K562 (cell line): ENCODE data around the gene SEMA3F. TPM values are rescaled to one million over a fixed set of nuclear protein-coding genes. Genes with fewer than 3 reads are reported as not detected.

Experiments used
- ATAC-seq: fragments of 200-7000 bp; cut with Tn5 transposase; 3 replicates; pipeline ENCODE4 v1.9.1; 2020; ENCODE audit warnings: moderate library complexity
- BruUV-seq: library from RNA; stranded (reverse); fragments of 400-500 nt; replicated peaks from 2 replicates; lab custom pipeline; 2021; lab: Mats Ljungman, UMichigan
- CTCF ChIA-PET: fragments of 300-600 bp; formaldehyde crosslinking; extraction: SDS; loops from one replicate; lab custom pipeline; 2021; ENCODE audit warnings: low intra/inter-chr PET ratio; lab: Yijun Ruan, JAX
- POLR2A ChIA-PET: fragments of 300-600, 350-650 bp; sonication (Branson Sonifier 250); formaldehyde crosslinking; extraction: SDS; loops from one replicate; lab custom pipeline; 2021; ENCODE audit warnings: antibody characterized with exemption, inconsistent platforms; lab: Yijun Ruan, JAX
- DNase-seq, 4 experiments: peaks; one replicate each; pipeline versions ENCODE4 v3.0.0 to v3.0.0-alpha.2; 2011 to 2018; ENCODE audit warnings: low spot score in 3 of 4, mixed read lengths in 3 of 4; ENCODE audit errors: extremely low read depth in 1 of 4
- FAIRE-seq: peaks from 2 replicates; lab custom pipeline; 2011; peaks lifted over from hg19 to GRCh38; lab: Jason Lieb, UNC
- H2AFZ ChIP-seq: 2 replicates; pipeline ENCODE4 v1.6.0; 2011; ENCODE audit warnings: low read depth, low read length, control low read depth, inconsistent platforms
- H3K27ac ChIP-seq: fragments of 200-600 bp; 3 replicates; pipeline ENCODE4 v1.8.0; 2011; ENCODE audit warnings: low read depth, mild to moderate bottlenecking, control low read depth, inconsistent platforms, low read length, moderate library complexity, mixed read lengths; ENCODE audit errors: extremely low read depth
- H3K27me3 ChIP-seq, 2 experiments: fragments of 300-600 bp in 1 of 2; 2 replicates in 1 of 2; 3 replicates in 1 of 2; pipeline versions ENCODE4 v1.6.0 to v1.8.0; 2011; ENCODE audit warnings: inconsistent platforms in 2 of 2, low read length in 2 of 2, mild to moderate bottlenecking in 1 of 2, mixed read lengths in 1 of 2, moderate library complexity in 1 of 2; ENCODE audit not compliant: control insufficient read depth in 2 of 2, insufficient read depth in 2 of 2
- H3K36me3 ChIP-seq: fragments of 300-600 bp; 3 replicates; pipeline ENCODE4 v1.8.0; 2011; ENCODE audit warnings: mild to moderate bottlenecking, low read length, inconsistent platforms; ENCODE audit not compliant: control insufficient read depth, insufficient read depth
- H3K4me1 ChIP-seq, 2 experiments: fragments of 200-600 bp in 1 of 2; replicated peaks in 1 of 2; 2 replicates in 1 of 2; 3 replicates in 1 of 2; pipeline versions ENCODE4 v1.5.1 to v1.8.0; 2011; ENCODE audit warnings: inconsistent platforms in 2 of 2, low read length in 2 of 2, mild to moderate bottlenecking in 1 of 2, mixed read lengths in 1 of 2, moderate library complexity in 1 of 2; ENCODE audit not compliant: control insufficient read depth in 2 of 2, insufficient read depth in 2 of 2
- H3K4me2 ChIP-seq: 2 replicates; pipeline ENCODE4 v1.6.1; 2011; ENCODE audit warnings: low read length, control low read depth, inconsistent platforms, mixed read lengths; ENCODE audit not compliant: insufficient read depth
- H3K4me3 ChIP-seq: fragments of 200-600 bp; sonication (generic), shearing (Covaris generic); 2 replicates; pipeline ENCODE4 v1.5.1; 2016; ENCODE audit warnings: control low read depth, inconsistent platforms
- H3K79me2 ChIP-seq: fragments of 200-600 bp; 3 replicates; pipeline ENCODE4 v1.8.0; 2011; ENCODE audit warnings: low read length, inconsistent platforms; ENCODE audit not compliant: control insufficient read depth, insufficient read depth
- H3K9ac ChIP-seq, 2 experiments: 2 replicates each; pipeline versions ENCODE4 v1.6.0 to v1.6.1; 2011; ENCODE audit warnings: low read depth in 2 of 2, low read length in 2 of 2, control low read depth in 1 of 2, inconsistent platforms in 1 of 2, mild to moderate bottlenecking in 1 of 2, mixed read lengths in 1 of 2; ENCODE audit not compliant: insufficient read depth in 1 of 2
- H3K9me1 ChIP-seq: one replicate; pipeline ENCODE4 v1.6.0; 2011; ENCODE audit warnings: inconsistent platforms, mild to moderate bottlenecking, low read length, moderate library complexity; ENCODE audit not compliant: control insufficient read depth, insufficient read depth
- H3K9me3 ChIP-seq: replicated peaks from 2 replicates; pipeline ENCODE4 v1.5.1; 2011; ENCODE audit warnings: low read depth, low read length, inconsistent platforms; ENCODE audit not compliant: control insufficient read depth, insufficient read depth
- H4K20me1 ChIP-seq: replicated peaks from 2 replicates; pipeline ENCODE4 v1.6.1; 2011; ENCODE audit warnings: low read length, inconsistent platforms, mixed read lengths; ENCODE audit not compliant: control insufficient read depth, insufficient read depth
- CC2D1A ChIP-seq: fragments of 450-650 bp; IDR thresholded peaks from 2 replicates; pipeline ENCODE4 v1.6.1; 2017; ENCODE audit warnings: mild to moderate bottlenecking
- KLF16 ChIP-seq: IDR thresholded peaks from 2 replicates; pipeline ENCODE4 v1.6.1; 2016; ENCODE audit warnings: antibody characterized with exemption
- RAD21 ChIP-seq, 2 experiments: fragments of 250-450 bp in 1 of 2; fragments of 450-650 bp in 1 of 2; sonication (Bioruptor Pico) in 1 of 2; formaldehyde crosslinking in 1 of 2; IDR thresholded peaks in 1 of 2; conservative IDR thresholded peaks in 1 of 2; 2 replicates each; pipeline versions ENCODE4 v1.4.0 to v1.8.0; 2020 to 2022; ENCODE audit warnings: mild to moderate bottlenecking in 2 of 2, moderate library complexity in 1 of 2
- SMC3 ChIP-seq: conservative IDR thresholded peaks from 2 replicates; pipeline ENCODE4 v1.6.1; 2011; ENCODE audit warnings: low read depth, low read length, improper control_type of control experiment; ENCODE audit not compliant: insufficient read depth
- YY1 ChIP-seq, 3 experiments: IDR thresholded peaks; 2 replicates each; pipeline ENCODE4 v1.6.1; 2011; ENCODE audit warnings: low read length in 2 of 3, mild to moderate bottlenecking in 2 of 3, moderate library complexity in 2 of 3, borderline replicate concordance in 1 of 3, control low read depth in 1 of 3, low read depth in 1 of 3; ENCODE audit not compliant: insufficient read depth in 3 of 3, insufficient replicate concordance in 2 of 3, control insufficient read depth in 1 of 3, insufficient read length in 1 of 3; ENCODE audit errors: extremely low read depth in 1 of 3
- ZBTB7A ChIP-seq: IDR thresholded peaks from 2 replicates; pipeline ENCODE4 v1.6.1; 2011; ENCODE audit warnings: low read depth, mild to moderate bottlenecking, low read length, moderate library complexity, borderline replicate concordance; ENCODE audit not compliant: control insufficient read depth
- WGBS: fragments of 100-300 bp; shearing (Covaris generic); methylation state at CpG from one replicate; pipeline ENCODE4 v1.1.6; 2016; ENCODE audit warnings: low coverage, mixed read lengths; ENCODE audit not compliant: insufficient coverage; ENCODE audit errors: missing lambda C conversion rate; 5-methylcytosine and 5-hydroxymethylcytosine counted together
- in situ Hi-C: fragments of 300-500 bp; cut with MboI; formaldehyde crosslinking; loops from 4 replicates; pipeline ENCODE4 v1.15.0; 2018; ENCODE audit warnings: inconsistent platforms, mixed read lengths
- intact Hi-C: fragments of 100-400 bp; cut with micrococcal nuclease; formaldehyde crosslinking; loops from 2 replicates; pipeline ENCODE4 v1.14.2; 2022
- polyA plus RNA-seq, 8 experiments: library from polyadenylated mRNA; depleted of rRNA in 4 of 8; stranded (reverse) in 5 of 8; unstranded in 3 of 8; fragments of >200 nt; fragmentation: Nextera tagmentation in 2 of 8; fragmentation: Illumina TruSeq in 1 of 8; extraction: Ambion mirVana in 2 of 8; extraction: Trizol in 1 of 8; gene quantifications; 2 replicates each; pipeline versions ENCODE4 v1.2.1 to v1.2.3, GENCODE V29; 2011 to 2014; ENCODE audit warnings: inconsistent platforms in 1 of 8, missing spikeins in 1 of 8
- total RNA-seq, 7 experiments: library from RNA; depleted of rRNA in 6 of 7; stranded (reverse); fragments of >200 nt in 6 of 7; fragmentation: Illumina TruSeq in 2 of 7; extraction: Trizol in 2 of 7; gene quantifications; 2 replicates each; pipeline versions ENCODE4 v1.2.1 to v1.2.3, GENCODE V29; 2011 to 2021; ENCODE audit warnings: low replicate concordance in 1 of 7
- TF ChIP-seq, protein P1 (sequence below): fragments of 250-450 bp; sonication (Bioruptor Pico); IDR thresholded peaks from 2 replicates; pipeline ENCODE4 v1.5.0; 2021
- TF ChIP-seq, protein P2 (sequence below), 3 experiments: IDR thresholded peaks in 2 of 3; conservative IDR thresholded peaks in 1 of 3; 2 replicates each; pipeline ENCODE4 v1.5.1; 2011 to 2012; ENCODE audit warnings: low read length in 3 of 3, mild to moderate bottlenecking in 3 of 3, control low read depth in 2 of 3, improper control_type of control experiment in 1 of 3, inconsistent platforms in 1 of 3, low read depth in 1 of 3, mixed read lengths in 1 of 3, moderate library complexity in 1 of 3; ENCODE audit not compliant: insufficient read depth in 2 of 3
- TF ChIP-seq, protein P3 (sequence below): fragments of 450-650 bp; IDR thresholded peaks from 2 replicates; pipeline ENCODE4 v1.6.1; 2016; ENCODE audit warnings: missing biosample characterization, missing genetic modification characterization
- TF ChIP-seq, protein P4 (sequence below), 3 experiments: fragments of 200-800 bp in 1 of 3; sonication (Bioruptor generic) in 1 of 3; sonication (generic) in 1 of 3; formaldehyde crosslinking in 1 of 3; IDR thresholded peaks; 2 replicates each; pipeline versions ENCODE4 v1.6.1 to v1.8.0; 2016 to 2022; ENCODE audit warnings: mild to moderate bottlenecking in 2 of 3, missing compliant biosample characterization in 2 of 3, missing genetic modification characterization in 2 of 3, missing genetic modification reagents in 1 of 3

Gene SEMA3F
- total and polyA plus RNA-seq, 9 of the 15 experiments (the other 6 are each of a cell fraction or from before 2014, with no cell fraction given), result 0.58 to 3.0 (median 2.0) TPM; not detected in 2

DNA sequence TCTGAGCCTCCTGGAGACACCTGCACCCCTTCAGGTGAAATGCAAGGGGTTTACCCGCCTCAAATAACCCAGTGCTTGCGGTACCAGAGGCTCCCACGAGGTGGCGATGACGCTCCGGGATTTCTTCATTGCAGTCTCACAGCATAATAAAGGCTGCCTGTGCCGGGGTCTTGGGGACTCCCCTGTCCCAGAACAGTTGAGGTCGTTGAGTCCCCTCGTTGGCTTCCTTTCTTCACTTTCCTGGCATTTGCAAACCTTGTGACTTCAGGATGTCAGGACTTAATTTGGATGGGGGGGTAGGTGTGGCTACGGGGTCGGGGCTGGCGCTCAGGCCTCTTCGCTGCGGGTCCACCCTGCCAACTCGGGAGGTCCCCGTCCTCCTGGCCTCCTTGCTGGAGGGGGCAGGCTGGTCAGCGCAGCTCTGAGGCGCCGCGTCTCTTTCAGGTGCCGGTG lies 37.6 kb downstream of the SEMA3F start:
- in situ Hi-C loops (loop anchor here (5.0 kb wide), 2 partner anchors 35 to 80 kb away; no protein-coding TSS in a partner anchor), intact Hi-C loops (loop anchor here (1.0 kb wide), 1 partner anchor 81 kb away; no protein-coding TSS in a partner anchor)
- Histone ChIP-seq H3K27ac (no peak overlapping the region), H2AFZ (no peak overlapping the region), H3K4me3 (no peak overlapping the region), H4K20me1 (no peaks in the 10 kb centered on the region; the same call in 1 of the 2 replicates), H3K27me3 (peaks cover 0 to 15% of the 10 kb centered on the region in 2 experiments; a peak in 2 of 5 replicates), H3K9me1 (no peaks in the 10 kb centered on the region), H3K4me2 (no peak overlapping the region), H3K4me1 (peaks cover 2 to 33% of the 10 kb centered on the region in 2 experiments; a peak in 2 of 5 replicates), H3K36me3 (no peaks in the 10 kb centered on the region), H3K9ac (no peak overlapping the region), H3K79me2 (no peaks in the 10 kb centered on the region), H3K9me3 (no peaks in the 10 kb centered on the region)
- BruUV-seq, result no TSS peak
- DNase-seq (peak; percentile 49 to 75 (median 56)), FAIRE-seq (peak; percentile 91), ATAC-seq (peak; percentile 56)
- ChIA-PET POLR2A (no interaction called here), CTCF (interaction anchor here (1.2 to 4.9 kb wide), 5 partner anchors 33 to 80 kb away, joined by 3 to 91 read pairs (median 3); no protein-coding TSS in a partner anchor)
- WGBS, result 0% methylated on average over 9 of the region's 21 CpGs
- TF ChIP-seq CC2D1A (peak; percentile 26; the same call in 1 of the 2 replicates), KLF16 (0 out of 2 replicates have a peak, but pooled peaks have one; percentile 12), YY1 (IDR thresholded peaks at IDR 0.05; ENCODE audit: borderline replicate concordance in 1 of 3, control insufficient read depth in 1 of 3, extremely low read depth in 1 of 3, insufficient read depth in 3 of 3, insufficient read length in 1 of 3, insufficient replicate concordance in 2 of 3, low read depth in 1 of 3, low read length in 2 of 3) (peak in 1 of 3 experiments; percentile 8), SMC3 (peak; percentile 82), RAD21 (CRISPR knock-in tag; conservative IDR thresholded peaks at IDR 0.05 in 1 of 2, IDR thresholded peaks at IDR 0.05 in 1 of 2) (peak; percentile 56 to 75), ZBTB7A (peak; percentile 33; the same call in 1 of the 2 replicates)
- TF ChIP-seq, protein P1, sequence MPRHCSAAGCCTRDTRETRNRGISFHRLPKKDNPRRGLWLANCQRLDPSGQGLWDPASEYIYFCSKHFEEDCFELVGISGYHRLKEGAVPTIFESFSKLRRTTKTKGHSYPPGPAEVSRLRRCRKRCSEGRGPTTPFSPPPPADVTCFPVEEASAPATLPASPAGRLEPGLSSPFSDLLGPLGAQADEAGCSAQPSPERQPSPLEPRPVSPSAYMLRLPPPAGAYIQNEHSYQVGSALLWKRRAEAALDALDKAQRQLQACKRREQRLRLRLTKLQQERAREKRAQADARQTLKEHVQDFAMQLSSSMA (CRISPR knock-in tag), result no peak
- TF ChIP-seq, protein P2, sequence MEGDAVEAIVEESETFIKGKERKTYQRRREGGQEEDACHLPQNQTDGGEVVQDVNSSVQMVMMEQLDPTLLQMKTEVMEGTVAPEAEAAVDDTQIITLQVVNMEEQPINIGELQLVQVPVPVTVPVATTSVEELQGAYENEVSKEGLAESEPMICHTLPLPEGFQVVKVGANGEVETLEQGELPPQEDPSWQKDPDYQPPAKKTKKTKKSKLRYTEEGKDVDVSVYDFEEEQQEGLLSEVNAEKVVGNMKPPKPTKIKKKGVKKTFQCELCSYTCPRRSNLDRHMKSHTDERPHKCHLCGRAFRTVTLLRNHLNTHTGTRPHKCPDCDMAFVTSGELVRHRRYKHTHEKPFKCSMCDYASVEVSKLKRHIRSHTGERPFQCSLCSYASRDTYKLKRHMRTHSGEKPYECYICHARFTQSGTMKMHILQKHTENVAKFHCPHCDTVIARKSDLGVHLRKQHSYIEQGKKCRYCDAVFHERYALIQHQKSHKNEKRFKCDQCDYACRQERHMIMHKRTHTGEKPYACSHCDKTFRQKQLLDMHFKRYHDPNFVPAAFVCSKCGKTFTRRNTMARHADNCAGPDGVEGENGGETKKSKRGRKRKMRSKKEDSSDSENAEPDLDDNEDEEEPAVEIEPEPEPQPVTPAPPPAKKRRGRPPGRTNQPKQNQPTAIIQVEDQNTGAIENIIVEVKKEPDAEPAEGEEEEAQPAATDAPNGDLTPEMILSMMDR (IDR thresholded peaks at IDR 0.05 in 2 of 3, conservative IDR thresholded peaks at IDR 0.05 in 1 of 3; ENCODE audit: insufficient read depth in 2 of 3, low read depth in 1 of 3, low read length in 3 of 3), result peak; percentile 80 to 83 (median 80)
- TF ChIP-seq, protein P3, sequence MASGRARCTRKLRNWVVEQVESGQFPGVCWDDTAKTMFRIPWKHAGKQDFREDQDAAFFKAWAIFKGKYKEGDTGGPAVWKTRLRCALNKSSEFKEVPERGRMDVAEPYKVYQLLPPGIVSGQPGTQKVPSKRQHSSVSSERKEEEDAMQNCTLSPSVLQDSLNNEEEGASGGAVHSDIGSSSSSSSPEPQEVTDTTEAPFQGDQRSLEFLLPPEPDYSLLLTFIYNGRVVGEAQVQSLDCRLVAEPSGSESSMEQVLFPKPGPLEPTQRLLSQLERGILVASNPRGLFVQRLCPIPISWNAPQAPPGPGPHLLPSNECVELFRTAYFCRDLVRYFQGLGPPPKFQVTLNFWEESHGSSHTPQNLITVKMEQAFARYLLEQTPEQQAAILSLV (tag), result no peak
- TF ChIP-seq, protein P4, sequence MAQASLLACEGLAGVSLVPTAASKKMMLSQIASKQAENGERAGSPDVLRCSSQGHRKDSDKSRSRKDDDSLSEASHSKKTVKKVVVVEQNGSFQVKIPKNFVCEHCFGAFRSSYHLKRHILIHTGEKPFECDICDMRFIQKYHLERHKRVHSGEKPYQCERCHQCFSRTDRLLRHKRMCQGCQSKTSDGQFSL (CRISPR knock-in tag; IDR thresholded peaks at IDR 0.05), result peak; percentile 64; the same call in 1 of the 2 replicates
- TF ChIP-seq, protein P4 (tag; IDR thresholded peaks at IDR 0.05), result no peak
